HG02884 (cell line): ENCODE data around the gene DSG2.
"Not testable (repeated sequence)": the region's sequence is repeated elsewhere in the genome, so short reads cannot be mapped to it uniquely, and the experiment has no call there.

Experiments used
- ATAC-seq: cut with Tn5 transposase; IDR thresholded peaks from one replicate; pipeline ENCODE4 v1.9.1; 2021; ENCODE audit warnings: mild to moderate bottlenecking, moderate library complexity; ENCODE audit not compliant: unreplicated experiment

DSG2 gene

DNA sequence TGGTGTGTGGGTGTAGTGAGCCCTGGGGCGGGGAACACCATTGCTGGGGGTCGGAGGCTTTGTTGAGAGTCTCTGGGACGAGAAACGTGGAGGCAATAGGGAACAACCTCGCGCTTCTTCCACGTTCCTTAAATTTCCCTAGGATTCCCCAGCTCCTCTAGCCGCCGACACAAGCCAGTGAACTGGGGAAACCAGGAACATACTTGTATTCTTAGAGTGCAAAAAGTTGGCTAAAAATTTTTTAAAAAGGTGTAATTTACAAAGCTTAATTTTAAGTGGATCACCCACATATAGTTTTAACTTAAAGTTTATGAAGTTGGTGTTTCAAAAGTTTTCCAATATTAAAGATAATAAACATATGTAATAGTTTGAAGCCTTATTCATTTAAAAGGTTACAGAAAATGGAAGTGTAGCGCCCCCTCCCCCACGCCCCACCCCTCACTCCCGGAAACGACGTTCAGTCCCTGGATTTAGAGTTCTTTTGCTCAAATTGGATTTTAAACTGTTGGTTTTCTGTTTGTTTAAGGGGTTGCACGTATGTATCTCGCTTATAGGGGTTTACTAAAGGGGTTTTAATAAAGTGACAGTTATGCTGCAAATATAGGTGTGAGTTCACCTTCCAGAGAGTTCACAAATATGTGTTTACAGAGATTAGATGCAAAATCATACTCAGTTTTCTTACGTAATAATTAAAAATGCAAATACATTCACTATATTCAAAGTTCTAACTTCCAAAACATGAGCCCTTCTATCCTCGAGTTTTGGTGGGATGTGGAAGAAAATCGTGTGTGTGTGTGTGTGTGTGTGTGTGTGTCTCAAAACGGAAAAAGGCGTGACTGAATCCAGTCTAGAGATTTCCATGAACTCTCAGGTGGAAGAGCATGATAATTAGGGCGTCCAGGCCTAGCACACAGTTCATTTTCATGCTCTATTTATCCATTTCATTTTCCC, 872 bp downstream of the DSG2 start:
- peak; percentile 25 for ATAC-seq

DNA sequence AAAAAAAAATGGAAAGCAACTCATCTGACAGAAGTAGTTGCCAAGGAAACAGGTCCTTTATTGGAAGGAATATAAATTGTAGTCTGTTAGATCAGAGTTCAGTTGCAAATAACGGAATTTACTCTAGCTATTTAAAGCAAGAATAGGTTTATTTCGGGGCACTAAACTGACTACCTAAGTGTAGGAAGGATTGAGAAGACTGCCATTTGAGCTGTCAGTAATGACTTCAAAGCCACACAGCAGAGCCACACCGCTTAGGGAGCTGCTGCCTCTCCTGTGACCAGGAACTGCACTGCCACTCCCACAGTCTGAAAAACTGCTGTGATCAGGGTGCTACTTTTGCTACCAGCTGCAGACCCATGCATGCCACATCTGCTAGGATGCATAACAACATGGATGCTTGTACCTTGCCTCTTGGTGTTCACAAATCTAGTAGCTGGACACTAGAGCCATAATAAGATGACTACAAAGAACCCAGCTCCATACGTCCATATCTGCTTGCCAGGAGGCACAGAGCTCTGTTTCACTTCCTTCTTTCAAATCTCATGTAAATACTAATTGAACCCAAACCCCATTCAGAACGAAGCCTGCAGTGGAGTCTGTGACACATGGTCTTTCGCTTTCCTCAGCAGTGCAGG, 2.2 kb downstream of the DSG2 start:
- peak; percentile 76 for ATAC-seq

DNA sequence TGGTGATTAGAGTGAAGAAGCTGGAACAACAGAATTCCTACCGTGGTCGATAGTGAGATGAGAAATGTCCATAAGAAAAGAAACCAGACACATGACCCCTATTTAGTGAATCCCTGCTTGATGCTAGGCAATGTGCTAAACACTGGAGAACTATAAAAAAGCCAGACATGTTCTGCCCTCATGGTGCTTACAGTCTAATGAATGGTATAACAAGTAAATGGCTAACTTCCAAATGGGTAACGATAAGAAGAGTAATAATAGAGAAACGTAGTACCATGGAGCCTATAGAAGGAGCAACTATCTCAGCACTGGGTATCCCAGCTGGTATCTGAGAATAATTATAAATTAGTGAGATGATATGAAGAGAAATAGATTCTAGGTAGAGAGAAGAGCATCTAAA, 5.0 kb downstream of the DSG2 start:
- ATAC-seq, result no peak

DNA sequence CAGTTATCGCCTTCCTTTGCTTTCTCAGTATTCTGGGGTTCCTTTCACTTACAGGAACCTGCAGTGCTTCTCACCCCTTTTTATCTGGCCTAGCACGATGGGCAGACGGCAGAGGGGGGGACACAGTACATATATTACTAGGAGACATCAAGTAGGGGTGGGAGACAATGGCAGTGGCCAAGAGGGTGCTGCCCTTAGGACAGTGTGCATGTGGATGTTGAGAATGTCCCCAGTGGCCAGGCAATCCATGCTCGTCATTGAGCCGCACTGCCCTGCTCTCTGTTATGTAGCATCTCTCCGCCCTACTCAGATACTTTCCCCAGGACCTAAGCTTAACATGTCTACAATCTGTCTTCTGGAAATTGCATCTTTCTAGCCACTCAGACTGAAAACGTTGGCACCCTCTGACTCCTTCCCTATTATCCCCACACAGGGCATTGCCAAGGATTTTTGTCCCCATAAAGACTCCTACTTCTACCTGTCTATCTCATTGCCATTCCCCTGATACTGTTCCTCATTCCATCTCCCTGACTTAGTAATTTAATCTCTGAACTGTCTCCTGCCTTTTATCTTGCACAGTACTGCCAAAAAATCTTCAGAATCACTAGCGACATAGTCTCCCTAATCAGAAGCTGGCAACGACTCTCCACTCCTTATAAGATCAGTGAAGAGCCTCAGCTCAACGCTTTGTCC, 6.6 kb downstream of the DSG2 start:
- no peak for ATAC-seq

DNA sequence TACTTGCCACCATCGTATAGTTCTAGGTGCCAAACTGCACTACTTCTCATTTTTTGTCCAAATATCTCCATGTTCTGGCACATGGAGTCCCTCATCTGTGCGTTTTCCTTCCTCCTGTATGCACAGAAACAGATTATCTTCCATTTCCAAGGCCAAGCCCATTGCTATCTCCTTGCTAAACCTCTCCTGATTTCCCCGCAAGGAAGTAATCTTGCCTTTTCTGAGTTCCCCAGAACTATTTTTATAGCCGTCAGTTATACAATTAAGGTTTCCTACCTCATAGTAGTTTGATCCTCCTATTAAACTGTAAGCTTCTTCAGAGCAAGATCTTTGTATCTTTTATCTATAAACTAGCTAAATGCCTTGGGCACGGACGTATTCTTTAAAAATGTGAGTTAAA, 7.2 kb downstream of the DSG2 start:
- no peak for ATAC-seq

DNA sequence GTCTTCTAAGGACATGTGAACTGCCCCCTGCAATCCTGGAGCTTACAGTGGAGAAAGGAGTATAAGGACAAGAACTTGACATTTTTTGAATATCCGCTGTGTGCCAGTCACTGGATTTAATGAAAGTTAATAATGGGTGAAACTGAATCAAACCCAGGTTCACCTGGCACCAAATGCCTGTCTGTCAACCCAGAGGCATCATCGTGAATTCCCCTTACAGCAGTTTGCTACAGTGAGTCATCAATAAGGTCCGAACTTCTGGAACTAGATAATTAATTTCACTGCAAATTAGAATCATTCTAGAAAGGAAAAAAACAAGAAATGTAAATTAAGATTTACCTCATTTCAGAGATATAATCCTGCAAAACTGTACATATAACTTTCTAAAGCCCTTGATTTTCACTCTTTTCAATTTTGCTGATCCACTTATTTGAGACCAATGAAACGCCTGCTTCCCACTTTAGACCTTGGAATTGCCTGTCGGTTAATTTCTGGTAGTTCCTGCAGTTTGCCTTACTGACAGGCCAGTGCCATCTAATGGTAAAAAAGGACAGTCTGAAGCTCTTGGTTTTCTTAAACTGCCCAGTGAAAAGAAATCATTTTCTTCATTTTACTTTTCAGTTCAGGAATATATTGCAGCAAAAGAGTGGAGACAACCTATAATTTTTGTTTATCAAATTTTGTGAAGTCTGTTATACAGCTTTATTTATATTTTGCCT, 8.2 kb downstream of the DSG2 start:
- no peak for ATAC-seq

DNA sequence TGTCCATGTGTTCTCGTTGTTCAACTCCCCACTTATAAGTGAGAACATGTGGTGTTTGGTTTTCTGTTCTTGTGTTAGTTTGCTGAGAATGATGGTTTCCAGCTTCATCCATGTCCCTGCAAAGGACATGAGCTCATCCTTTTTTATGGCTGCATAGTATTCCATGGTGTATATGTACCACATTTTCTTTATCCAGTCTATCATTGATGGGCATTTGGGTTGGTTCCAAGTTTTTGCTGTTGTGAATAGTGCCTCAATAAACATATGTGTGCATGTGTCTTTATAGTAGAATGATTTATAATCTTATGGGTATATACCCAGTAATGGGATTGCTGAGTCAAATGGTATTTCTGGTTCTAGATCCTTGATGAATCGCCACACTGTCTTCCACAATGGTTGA, 9.1 kb downstream of the DSG2 start:
- not testable (repeated sequence) for ATAC-seq

DNA sequence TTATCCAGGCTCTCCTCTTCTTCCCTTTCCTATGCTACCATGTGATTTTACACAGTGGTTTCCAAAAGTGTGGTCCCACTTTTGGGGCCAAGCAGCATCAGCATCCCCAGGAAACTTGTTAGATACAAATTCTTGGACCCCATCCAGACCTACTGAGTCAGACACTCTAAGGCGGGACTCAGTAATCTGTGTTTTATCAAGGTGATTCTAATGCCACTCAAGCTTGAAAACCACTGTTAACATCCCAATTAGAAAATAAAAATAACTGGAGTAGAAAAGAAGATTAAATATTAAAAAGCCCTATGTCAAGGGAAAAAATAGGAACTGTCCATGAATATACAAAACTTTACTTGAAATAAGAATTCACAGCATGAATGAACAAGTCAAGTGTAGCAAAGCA, 10.8 kb downstream of the DSG2 start:
- no peak for ATAC-seq

DNA sequence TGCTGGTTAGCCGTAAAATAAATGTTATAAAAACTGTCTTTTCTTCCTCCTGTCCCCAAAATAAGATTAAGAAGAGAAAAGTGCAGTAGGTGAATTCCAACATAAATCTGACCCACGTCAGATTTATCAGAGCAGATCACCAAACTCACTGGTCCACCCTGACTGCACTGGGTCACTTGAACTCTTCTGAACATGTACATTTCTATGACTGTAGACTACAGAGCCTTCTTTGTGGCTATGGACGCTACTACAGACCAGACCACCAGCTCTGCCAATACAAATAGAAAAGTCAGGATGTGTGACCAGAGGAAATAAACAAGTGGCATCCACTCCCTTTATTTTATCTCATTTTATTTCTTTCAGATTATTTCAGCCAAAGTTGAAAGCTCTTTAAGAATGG, 11.6 kb downstream of the DSG2 start:
- ATAC-seq, result no peak

DNA sequence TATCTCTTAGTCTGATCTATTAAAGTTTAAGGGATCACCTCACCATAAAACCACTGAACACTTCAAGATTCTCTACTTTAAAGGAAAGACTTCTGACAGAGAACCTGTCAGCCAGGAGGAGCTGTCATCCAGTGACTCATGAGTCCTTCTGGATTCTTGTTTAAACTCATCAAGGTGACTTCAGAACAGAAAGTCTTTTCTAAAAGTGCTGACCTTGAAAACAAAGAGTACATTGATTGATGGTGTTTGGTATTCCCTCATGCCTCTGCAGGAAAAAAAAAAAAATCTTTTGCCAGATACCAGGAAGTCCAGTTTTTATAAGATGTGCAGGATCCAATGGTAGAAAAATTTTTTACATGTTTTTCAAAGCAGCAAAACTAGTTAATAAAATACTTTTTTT, 12.3 kb downstream of the DSG2 start:
- ATAC-seq, result no peak

DNA sequence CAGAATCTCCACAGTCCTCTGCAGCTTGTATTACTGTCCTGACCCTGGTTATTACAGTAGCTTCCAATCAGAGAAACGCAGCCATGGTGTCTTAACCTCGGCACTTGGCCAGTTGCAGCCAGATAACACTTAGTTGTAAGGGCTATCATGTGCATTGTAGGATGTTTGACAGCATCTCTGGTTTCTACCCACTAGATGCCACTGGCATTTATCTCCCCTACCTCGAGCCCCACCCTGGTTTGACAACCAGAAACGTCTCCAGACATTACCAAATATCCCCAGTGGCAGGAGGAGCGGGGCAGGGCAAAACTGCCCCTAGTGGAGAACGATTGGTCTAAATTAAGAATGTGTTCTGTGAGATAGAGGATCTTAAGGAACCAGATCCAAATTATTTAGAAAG, 13.1 kb downstream of the DSG2 start:
- ATAC-seq, result no peak

DNA sequence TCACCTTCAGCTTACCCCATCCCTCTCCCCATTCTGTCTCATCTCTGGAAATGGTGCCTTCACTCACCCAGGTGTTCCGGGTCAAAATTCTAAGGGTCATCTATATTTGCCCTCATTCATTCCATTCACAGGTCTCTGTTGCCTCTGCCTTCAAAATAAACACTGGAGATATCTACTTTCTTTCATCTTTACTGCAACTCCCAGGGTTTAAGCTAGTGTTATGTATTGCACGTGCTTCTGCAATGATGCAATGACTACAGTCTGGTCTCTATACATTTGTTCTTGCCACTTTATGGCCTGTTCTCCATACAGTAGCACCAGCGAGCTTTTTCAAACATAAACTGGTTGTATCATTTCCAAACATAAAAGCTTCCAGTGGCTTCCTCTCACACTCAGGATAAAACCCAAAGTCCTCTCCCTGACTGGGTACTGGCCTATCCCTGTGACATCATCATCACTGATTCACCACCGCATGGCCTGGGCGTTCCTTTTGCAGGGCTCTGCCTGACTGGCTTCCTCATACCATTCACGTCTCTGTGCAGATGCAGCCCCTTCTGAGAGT, 14.3 kb downstream of the DSG2 start:
- ATAC-seq, result no peak

DNA sequence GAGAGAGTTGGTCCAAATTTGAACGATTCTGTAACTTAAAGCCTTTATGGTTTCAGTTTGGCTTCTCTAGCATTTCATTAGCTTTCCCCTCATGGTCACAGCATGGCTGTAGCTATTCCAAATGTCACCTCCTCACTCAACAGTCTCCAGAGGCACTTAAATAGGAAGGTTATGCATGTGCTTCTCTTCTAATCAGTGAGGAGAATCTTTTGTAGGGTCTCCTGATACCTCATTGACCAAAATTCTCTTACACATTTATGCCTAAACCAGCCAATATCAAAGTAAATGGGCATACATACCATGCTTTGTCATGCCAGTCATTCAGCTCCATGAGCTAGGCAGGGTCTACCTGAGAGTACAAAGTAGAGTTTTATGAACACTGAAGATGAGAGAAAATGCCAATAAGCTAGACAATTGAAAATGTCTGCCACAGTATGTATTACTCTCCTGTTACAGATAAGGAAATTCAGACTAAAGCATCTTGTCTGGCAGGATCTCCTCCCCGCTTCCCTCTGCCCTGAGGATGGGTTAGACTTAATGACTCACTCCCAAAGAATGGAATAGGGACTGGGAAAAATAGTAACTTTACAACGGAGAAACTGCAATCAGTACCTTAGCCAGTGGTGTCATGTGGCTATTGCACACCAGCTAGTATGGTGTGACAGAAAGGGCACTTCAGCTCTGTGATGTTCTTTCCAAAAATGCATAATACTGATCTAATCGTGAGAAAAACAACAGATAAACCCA, 15.4 kb downstream of the DSG2 start:
- ATAC-seq, result no peak

DNA sequence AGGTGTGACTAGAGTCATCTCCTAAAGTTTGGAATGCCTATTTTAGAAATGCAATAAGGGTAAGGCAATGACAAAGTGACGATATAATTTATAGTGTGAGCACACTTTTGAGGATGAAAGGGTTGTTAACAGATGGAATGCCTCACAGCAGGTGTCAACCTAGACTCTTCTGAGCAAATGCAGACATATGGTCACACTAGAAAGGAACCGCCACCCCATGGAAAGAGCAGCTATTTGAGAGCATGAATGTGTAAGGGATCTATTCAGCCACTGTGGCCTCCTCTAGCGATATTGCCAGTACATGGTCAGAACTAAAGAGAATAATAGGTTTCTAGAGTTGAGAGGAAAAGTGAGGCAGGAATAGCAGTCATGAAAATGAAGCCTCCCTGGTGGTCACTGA, 18.5 kb downstream of the DSG2 start:
- ATAC-seq, result no peak

DNA sequence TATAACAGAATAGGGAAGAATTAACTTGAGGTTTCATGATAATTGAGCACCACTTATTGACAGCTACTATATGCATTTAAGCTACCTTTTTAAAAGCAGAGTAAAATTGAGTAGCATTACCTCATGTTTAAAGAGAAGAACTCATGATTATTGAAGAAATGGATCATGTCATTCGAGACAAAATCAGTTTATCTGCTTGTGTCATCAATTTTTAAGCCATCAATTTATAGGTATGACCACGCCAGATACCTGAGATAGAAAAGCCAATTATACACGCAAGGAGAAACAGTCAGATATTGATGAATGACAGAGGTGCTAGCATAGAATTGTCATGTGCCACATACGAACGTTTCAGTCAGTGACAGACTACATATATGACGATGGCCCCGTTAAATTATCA, 28.4 kb downstream of the DSG2 start:
- ATAC-seq, result no peak

DNA sequence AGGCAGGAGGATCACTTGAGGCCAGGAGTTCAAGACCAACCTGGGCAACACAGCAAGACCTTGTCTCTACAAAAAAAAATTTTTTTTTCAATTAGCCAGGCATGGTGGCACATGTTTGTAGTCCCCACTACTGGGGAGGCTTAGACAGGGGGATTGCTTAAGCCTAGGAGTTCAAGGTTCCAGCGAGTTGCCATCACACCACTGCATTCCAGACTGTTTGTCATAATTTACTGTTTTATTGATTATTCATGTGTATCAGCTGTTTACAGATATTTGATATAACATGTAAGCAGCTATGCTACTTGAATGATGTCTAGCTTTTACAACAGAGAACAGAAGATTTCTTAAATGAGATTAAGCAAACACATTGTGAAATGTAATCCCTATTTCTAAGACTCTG, 35.3 kb downstream of the DSG2 start:
- ATAC-seq, result no peak

DNA sequence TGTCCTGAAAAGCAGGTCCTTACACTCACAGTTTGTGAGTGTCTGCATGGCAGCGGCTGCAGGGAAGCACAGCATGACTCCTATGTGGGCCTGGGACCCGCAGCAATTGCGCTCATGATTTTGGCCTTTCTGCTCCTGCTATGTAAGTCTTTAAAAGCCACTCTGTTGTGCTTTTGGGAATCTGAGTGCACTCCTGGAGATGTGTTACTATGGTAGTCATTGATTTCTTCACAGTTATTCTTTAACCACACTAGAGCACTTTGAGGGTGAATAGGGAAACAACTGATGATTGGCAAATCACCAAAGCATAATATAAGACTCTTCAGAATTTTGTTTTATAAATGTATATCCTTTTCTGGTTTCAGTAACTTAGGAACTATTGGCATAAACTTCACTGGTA, 40.9 kb downstream of the DSG2 start:
- ATAC-seq, result no peak

DNA sequence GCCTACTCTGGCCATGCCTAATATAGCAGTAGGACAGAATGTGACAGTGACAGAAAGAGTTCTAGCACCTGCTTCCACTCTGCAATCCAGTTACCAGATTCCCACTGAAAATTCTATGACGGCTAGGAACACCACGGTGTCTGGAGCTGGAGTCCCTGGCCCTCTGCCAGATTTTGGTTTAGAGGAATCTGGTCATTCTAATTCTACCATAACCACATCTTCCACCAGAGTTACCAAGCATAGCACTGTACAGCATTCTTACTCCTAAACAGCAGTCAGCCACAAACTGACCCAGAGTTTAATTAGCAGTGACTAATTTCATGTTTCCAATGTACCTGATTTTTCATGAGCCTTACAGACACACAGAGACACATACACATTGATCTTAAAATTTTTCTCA, 48.5 kb downstream of the DSG2 start:
- no peak for ATAC-seq

DNA sequence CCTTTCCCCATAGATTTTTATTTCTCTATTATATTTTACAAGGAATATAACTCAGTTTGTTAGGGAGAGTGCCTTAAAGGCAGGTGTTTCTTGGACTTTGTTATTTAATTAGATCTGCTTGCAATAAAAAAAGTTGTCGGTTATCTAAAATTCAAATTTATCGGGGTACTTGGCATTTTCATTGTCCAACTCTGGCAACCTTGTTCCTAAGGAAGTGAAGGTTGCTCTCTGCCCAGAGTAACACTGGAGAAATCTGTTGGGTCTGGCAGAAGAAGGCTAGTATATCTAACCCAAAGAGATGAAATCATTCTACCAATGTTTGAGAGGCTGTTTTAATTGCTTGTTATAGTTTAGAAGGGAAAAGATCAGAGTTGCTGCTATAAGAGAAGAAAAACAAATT, 50.9 kb downstream of the DSG2 start:
- ATAC-seq, result no peak

DNA sequence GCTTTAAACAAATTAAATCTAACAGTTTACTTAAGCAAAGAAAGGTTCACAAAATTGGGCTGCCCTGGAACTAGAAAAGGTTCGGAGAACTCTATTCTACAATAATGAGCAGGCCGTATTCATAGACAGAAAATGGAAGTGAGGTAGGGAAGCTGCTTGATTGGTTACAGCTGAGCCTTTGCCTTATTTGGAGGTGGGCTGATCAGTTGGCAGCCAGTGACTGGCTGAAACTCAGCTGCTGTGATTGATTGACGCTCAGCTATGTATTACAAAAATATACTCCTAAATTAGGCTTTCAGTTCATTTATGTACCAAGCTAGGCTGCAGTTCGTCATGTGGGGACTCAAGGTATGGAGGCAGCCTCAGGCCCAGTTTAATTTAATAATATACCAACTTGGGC, 51.4 kb downstream of the DSG2 start:
- no peak for ATAC-seq
